ENCODE measurements around the gene SPATA7.
"Not testable (repeated sequence)": the region's sequence is repeated elsewhere in the genome, so short reads cannot be mapped to it uniquely, and the experiment has no call there.

SPATA7 gene, protein sequence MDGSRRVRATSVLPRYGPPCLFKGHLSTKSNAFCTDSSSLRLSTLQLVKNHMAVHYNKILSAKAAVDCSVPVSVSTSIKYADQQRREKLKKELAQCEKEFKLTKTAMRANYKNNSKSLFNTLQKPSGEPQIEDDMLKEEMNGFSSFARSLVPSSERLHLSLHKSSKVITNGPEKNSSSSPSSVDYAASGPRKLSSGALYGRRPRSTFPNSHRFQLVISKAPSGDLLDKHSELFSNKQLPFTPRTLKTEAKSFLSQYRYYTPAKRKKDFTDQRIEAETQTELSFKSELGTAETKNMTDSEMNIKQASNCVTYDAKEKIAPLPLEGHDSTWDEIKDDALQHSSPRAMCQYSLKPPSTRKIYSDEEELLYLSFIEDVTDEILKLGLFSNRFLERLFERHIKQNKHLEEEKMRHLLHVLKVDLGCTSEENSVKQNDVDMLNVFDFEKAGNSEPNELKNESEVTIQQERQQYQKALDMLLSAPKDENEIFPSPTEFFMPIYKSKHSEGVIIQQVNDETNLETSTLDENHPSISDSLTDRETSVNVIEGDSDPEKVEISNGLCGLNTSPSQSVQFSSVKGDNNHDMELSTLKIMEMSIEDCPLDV

DNA sequence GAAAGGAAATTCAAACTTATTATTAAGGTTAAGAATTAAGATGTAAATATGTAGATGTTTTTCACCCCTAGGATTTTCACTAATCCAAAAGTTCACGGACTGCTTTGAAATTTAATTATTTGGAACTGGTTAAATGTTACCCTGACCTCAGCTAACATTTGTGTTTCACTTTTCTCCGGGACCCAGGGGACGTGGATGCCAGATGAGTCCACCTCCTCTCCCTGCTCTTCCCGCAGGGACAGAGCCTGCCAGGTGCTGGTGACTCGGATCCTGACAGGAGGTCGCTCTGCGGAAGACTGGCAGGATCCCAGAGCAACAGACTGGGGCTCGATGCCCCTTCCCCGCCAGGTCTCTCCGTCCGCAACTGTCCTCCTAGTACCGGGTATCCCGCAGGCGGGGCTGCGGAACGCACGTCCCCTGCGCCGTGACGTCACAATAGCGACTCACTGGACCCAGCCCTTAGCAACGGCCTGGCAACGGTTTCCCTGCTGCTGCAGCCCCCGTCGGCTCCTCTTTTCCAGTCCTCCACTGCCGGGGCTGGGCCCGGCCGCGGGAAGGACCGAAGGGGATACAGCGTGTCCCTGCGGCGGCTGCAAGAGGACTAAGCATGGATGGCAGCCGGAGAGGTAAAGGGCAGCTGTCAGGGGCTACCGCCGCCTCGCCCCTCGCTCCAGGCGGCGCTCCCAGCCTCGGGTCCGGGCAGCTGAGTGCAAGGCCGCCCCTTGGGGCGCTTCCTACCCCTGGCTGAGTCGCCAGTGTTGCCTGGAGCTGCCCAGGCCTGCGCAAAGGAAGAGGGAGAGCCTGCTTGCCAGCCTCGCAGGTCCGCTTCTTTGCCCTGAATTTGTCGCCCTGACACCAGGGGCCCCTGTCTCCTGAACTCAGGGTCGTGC lies at the start of gene SPATA7:
Gene SPATA7, plus strand, starts transcription at position 446 of the 890 bp plus-strand sequence. Its CDS starts 162 bp downstream, at position 608.
- DNase-seq, result no peak

DNA sequence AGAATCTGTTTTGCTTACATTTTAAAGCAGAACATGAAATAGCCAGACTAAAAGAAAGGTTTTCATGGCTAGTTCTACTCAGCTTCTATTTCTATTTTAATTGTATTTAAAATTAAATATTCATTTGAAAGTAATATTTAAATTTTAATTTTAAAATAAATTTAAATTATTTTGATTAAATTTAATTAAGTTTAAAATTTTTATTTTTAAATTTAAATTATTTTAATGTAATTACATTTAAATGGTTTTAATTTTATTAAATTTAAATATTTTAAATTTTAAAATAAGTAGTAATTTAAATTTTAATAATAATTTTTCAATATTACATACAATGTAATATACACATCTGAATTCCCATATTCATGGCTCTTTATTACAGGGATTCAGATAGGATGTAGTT lies 45.1 kb upstream of the SPATA7 start:
- DNase-seq, result no peak

DNA sequence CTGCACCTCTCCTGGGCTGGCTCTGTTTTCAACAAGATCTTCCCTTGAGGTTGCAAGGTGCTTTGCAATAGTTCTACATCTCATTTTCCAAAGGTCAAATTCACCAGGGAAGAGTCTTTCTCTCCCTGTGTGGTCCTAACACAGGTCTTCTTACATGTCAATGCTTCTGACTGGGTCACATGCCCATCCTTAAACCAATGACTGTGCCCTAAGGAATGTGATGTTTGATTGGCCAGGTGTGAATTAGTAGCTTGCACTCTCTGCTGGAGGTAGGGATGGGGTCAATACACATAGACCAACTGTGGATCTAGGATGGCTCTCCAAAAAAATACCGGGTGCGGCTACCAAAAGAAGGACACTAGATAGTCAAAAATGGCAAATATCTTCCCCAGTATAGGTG lies 42.5 kb upstream of the SPATA7 start:
- no peak for DNase-seq

DNA sequence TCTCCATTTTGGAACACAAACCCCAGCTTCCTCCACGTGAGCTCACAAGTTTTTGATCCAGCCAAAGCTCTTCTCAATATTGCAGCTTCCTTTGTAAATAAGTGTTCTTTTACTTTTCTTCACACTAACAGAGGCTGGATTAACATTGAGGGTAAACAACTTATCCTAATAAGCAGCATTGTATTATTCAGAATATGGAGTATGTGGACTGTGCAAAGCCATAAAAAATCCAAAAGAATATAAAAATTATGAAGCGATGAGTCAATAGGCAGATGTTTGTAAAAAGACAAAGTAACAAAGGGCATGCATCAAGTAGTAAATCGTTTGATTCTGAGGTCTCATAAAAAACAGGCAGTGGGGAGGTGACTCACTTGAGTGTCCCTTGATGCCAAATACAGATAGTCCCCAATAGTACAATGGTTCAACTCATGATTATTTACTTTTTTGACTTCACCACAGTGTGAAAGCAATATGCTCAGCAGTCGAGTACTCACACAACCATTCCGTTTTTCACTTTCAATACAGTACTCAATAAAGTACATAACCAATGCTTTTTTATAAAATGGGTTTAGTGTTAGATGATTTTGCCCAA lies 39.3 kb upstream of the SPATA7 start:
- DNase-seq, result no peak

DNA sequence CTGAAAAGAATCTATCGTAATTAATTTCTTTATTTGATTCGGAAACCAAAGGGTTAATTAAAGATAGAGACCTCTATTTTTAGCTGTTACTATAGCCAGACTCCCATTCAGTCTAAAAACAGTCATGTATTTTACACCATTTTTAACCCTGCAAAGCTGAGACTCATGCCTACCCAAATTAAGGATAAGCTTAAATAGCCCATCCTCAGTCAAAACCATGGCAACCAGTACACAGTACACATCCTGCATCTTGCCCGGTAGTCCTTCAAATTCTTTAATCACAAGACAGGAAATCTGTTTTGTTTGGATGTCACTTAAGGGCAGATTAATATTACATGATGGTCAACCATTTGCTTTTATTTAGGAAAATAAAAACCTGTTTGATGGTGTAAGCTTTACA lies 36.9 kb upstream of the SPATA7 start:
- DNase-seq, result no peak

DNA sequence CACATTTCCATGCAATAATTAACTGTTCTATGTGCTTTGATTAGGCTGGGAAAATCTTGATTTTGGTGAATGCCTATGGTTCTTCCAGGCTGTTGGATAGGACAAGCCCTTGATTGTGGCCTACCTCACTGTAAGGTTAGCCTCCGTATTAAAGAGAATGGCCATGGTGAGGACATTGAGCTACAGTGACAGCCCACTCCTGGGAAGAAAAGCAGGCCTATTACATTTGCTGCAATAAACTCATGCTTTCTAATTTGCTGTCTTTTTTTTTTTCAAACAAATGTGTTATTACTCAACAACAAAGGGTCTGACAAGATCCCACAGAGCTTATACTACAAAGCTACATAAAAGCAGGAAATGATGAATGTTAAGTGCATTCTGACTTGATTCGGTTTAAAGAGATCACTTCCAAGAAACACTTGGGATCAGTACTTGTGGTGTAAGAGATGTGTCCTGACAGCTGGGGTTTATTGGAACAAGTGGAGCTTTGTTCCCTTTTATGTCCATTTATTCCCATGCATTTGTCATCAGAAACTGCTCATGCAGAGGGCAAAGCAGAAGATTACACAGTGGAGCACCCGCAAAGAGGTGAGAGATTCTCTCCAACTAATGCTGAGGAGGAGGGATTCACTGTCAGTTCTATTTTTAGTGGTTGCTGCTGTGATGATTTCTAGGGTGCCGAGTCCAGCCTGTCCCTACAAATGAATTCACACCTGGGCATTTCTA lies 33.3 kb upstream of the SPATA7 start:
- no peak for DNase-seq

DNA sequence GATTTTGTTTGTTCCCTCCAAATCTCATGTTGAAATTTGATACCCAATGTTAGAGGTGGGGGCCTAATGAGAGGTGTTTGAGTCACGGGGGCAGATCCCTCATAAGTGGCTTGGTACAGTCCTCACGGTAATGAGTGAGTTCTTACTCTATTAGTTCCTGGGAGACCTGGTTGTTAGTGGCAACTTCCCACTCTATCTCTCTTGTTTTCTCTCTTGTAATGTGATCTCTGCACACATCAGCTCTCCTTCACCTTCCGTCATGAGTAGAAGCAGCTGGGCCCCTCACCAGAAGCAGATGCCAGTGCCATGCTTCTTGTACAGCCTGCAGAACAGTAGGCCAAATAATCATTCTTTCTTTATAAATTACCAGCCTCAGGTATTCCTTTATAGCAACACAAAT lies 32.8 kb upstream of the SPATA7 start:
- DNase-seq, result no peak

DNA sequence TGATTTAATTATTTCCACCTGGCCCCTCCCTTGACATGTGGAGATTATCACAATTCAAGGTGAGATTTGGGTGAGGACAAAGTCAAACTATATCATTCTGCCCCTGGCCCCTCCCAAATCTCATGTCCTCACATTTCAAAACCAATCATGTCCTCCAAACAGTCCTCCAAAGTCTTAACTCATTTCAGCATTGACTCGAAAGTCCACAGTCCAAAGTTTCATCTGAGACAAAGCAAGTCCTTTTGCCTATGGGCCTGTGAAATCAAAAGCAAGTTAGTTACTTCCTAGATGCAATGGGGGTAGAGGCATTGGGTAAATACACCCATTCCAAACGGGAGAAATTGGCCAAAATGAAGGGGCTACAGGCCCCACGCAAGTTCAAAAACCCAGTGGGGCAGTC lies 31.1 kb upstream of the SPATA7 start:
- no peak for DNase-seq

DNA sequence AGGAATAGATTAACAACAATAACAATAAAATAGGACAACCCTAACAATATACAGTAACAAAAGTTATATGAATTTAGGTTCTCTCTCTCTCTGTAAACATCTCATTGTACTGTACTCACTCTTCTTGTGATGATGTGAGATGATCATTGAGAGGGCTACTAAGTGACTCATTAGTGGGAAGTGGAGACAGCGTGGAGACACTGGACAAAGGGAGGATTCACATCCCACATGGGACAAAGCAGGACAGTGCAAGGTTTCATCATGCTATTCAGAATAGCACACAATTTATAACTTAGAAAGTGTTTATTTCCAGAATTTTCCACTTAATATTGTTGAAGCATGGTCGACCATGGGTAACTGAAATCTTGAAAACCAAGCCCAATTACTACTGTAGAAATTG lies 26.0 kb upstream of the SPATA7 start:
- no peak for DNase-seq

DNA sequence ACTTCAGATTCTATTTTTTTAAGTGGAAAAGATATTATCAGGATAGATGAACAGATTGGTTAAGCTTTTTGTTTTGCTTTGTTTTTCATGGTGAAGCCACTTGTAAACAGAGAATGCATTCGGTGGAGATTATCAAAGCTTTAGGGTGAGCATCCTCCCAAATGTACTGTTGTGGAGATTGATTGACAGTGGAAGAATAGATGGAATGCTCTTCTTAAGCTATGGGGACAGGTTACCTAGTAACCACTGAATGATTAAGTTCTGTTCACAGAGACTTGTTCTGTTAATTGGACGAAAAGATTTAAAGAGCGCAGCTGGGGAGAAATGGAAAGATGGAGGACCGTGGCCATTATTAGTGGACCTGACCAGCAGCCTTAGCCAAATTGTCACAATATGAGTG lies 21.8 kb upstream of the SPATA7 start:
- no peak for DNase-seq

DNA sequence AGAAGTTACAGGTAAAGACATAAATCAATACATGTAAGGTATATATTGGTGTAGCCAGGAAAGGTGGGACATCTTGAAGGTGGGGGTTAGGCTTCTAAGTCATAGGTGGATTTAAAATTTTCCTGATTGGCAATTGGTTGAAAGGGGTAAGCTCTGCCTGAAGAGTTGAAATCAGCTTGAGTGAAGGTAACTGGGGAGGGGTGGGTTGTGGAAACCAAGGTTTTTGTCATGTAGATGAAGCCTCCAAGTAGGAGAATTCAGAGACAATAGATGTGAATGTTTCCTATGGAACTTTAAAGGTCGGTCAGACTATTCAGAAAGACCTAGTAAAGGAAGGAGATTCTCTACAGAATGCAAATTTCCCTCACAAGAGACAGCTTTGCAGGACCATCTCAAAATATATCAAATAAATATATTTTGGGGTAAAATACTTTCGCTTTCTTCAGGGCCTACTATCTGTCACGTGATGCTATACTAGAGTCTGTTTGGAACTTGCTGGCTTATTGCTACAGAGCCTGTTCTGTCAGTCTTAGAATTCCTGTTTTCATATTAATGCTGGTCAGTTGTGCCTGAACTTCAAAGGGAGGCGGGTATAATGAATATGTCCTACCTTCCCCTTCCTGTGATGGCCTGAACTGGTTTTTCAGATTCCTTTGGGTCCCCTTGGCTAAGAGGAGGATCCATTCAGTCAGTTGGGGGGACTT lies 20.6 kb upstream of the SPATA7 start:
- no peak for DNase-seq

DNA sequence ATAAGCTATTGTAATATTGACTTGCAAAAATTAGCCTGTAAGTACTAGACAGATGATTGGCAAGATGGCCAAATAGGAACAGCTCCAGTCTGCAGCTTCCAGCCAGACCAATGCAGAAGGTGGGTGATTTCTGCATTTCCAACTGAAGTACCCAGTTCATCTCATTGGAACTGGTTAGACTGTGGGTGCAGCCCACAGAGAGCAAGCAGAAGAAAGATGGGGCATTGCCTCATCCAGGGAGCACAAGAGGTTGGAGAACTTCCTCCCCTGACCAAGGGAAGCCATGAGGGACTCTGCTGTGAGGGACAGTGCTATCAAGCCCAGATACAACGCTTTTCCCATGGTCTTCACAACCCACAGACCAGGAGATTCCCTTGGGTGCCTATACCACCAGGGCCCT lies 16.0 kb upstream of the SPATA7 start:
- DNase-seq, result no peak

DNA sequence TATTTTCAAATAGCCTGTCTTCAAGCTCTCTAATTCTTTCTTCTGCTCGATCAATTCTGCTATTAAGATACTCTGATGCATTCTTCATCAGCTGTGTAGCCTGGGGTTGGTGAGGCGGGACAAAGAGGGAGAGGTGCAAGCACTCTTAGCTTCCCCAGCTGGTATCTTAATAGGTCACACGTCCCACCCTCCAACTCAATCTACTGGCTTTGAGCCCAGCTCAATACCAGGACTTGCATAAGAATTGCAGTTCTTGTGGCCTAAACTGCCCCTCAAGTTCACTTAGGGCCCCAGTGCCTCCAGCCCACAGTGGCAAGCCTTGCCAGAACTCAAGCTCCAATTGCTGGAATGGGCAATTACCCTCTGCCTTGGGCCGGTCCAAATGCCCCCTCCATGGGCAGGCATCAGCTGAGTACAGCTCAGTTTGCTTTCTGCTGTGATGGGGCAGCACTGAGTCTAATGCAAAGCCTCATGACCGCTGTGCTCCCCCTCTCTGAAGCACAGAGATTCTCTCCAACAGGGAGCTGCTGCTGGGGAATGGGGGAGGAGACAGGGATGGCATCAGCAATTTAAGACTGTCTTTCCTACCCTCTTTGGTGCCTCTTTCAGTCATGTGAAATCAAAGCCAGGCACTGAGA lies 5.6 kb upstream of the SPATA7 start:
- DNase-seq, result no peak

DNA sequence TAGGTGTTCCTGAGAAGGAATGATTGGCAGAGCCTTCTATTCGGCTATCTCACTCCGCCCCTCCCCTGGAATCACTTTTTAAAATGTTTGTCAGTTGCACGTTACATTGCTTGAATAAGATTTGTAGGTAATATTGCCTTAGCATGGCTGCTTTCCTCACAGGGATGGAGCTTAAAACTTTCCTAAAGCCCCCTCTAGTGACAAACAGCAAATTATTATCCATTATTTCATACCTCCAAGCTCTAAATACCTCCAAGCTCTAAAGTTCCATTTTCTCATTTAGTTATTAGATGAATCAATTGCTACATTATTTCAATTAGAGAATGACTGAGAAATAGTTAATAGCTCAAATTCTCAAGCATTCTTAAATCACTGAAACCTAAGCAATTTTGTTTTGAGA lies 5.1 kb upstream of the SPATA7 start:
- no peak for DNase-seq

DNA sequence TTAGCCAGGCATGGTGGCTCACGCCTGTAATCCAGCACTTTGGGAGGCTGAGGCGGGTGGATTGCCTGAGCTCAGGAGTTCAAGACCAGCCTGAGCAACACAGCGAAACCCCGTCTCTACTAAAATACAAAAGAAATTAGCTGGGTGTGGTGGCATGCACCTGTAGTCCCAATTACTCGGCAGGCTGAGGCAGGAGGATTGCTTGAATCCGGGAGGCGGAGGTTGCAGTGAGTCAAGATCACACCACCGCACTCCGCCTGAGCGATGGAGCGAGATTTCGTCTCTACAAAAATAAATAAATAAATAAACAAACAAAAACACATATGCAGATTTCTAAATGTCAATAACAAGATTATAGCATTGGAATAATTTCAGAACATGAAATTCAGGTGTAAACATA lies 3.8 kb upstream of the SPATA7 start:
- DNase-seq, result not testable (repeated sequence)

DNA sequence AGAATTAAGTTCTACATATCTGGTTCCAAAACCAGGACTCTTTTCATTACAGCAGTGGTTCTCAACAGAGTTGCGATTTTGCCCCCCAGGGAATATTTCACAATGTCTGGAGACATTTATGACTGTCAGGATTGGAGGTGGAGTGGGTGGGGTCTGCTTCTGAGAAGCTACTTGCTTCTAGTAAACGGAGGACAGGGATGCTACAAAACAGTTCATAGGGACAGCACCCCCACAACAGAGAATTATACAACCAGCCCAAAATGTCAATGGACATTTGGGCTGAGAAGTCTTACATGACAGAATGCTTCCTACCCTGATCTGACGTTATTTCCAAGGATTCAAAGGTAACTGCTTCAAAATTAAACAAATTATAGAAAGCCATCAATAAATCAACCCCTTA lies 739 bp upstream of the SPATA7 start:
- DNase-seq, result no peak

DNA sequence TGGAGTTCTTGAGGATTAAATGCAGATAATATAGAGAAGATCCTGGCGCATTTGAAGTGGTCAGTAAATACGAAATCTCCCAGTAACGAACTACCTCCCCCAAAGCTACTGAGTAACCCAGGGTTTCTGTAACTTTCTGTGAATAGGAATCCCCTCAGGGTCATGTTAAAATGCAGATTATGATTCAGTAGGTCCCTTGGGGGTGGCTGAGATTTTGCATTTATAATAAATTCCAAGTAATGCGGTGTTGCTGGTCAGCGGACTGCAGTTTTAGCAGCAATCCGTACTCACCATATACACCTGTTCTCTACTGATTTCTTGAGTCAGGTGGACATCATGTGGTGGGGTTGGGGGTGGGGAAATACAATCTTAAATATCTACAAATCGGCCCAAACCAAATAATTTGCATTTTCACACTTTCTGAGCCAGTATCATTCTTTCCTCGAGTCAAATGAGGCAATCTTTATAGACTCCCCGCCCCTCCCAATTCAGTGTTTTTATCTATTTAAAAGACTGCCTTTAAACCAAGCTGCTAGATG lies 868 bp downstream of the SPATA7 start:
- no peak for DNase-seq

DNA sequence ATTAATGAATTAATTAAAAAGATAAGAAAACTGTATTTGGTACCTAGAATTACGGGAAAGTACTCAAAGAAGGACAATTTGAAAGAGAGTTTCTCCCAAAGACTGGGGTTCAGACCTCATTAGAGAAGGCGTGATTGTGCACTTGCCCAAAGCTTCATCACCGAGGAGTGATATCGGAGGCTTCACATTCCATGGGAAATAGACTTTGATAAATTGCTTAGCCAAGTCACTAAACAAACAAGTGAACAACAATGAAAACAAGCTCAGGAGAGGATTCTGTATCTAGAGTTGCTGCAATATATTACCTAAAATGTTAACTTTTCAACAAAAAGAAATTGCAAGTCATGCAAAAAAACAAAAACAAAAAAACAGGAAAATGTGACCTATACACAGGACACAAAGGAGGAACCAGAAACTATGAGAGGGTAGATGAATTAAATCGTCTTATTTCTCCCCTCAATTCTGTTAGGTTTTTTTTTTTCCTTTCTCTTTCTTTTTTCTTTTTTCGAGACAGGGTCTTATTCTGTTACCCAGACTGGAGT lies 3.4 kb downstream of the SPATA7 start:
- no peak for DNase-seq

DNA sequence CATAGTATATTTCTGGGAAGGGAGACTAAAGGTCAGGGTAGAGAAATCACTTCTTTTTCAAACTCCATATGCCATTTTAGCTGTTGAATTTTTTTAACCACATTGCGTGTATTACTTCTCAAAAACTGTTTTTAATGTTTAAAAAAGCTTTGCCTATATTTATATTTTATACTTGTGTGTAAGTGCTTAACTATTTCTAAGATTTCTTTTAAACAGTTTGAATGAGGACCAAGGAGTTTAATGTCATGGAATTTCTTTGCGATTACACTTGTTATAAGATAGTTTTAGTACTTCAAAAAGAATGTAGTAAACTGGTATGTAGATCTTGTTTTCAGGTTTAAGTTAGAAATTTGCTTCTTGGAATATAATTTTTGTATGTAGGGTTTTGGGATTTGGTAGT lies 7.2 kb downstream of the SPATA7 start:
- DNase-seq, result no peak

DNA sequence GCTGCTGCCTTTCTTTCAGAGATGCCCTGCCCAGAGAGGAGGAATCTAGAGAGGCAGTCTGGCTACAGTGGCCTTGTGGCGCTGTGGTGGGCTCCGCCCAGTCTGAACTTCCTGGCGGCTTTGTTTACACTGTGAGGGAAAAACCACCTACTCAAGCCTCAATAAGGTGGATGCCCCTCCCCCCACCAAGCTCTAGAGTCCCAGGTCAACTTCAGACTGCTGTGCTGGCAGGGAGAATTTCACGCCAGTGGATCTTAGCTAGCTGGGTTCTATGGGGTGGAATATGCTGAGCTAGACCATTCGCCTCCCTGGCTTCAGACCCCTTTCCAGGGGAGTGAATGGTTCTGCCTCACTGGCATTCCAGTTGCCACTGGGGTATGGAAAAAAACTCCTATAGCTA lies 25.6 kb downstream of the SPATA7 start:
- DNase-seq, result no peak

DNA sequence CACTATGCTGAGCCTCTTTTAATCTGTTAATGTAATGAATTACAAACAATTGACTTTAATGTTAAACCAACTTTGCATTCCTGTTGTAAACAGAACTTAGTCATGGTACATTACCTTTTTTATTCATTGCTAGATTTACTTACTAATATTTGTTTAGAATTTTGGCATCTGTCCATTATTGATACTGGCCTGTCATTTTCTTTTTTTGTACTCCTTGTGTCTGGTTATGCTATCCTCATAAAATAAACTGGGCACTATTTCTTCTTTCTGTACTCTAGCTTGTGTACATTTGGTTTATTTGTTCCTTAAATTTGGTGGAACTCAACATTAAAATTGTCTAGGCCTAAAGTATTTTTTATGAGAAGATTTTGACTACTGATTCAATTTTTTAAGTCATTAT lies 32.1 kb downstream of the SPATA7 start:
- DNase-seq, result no peak

Data from SIG-M5 (cell line).